ENCODE data around the gene ECT2L. TPM values are rescaled to one million over a fixed set of nuclear protein-coding genes. Genes with fewer than 3 reads are reported as not detected.

The ECT2L gene
- total and polyA plus RNA-seq, 2 of the 4 experiments (the other 2 are of a cell fraction) = not detected

- H3K4ac ChIP-seq (ENCODE audit: low read depth, low read length) = no peak overlapping the region
- no TSS peak for BruUV-seq (replicated peaks)
These were observed 11.0 kb downstream of the ECT2L start for GRCh38 chr6:138806889-138807288.

More at GRCh38 chr6:138806889-138807288, 11.0 kb downstream of the ECT2L start:
- no peak overlapping the region for H4K5ac ChIP-seq (ENCODE audit: low read depth, low read length)
- no peak overlapping the region for H3K23ac ChIP-seq (ENCODE audit: low read depth, low read length)
- ATAC-seq (ENCODE audit: low read depth) (no peak), DNase-seq (no peak)
- no peak overlapping the region for H2BK120ac ChIP-seq (ENCODE audit: low read depth, low read length)
- TF ChIP-seq MXI1 (IDR thresholded peaks at IDR 0.05; ENCODE audit: borderline replicate concordance, low read depth, low read length) (no peak), POLR2A (IDR thresholded peaks at IDR 0.05; ENCODE audit: low read depth, low read length) (no peak), FOS (IDR thresholded peaks at IDR 0.05; ENCODE audit: low read depth, low read length) (no peak), MAZ (IDR thresholded peaks at IDR 0.05; ENCODE audit: borderline replicate concordance, low read depth, low read length) (no peak), SMC3 (IDR thresholded peaks at IDR 0.05; ENCODE audit: low read depth, low read length) (no peak), ELK1 (IDR thresholded peaks at IDR 0.05; ENCODE audit: borderline replicate concordance, low read depth, low read length) (no peak), CHD1 (IDR thresholded peaks at IDR 0.05; ENCODE audit: low read depth, low read length) (no peak), BHLHE40 (IDR thresholded peaks at IDR 0.05; ENCODE audit: low read depth, low read length) (no peak), MAFK (IDR thresholded peaks at IDR 0.05; ENCODE audit: low read depth, low read length) (no peak), RAD21 (IDR thresholded peaks at IDR 0.05; ENCODE audit: low read length) (no peak), CEBPB (IDR thresholded peaks at IDR 0.05; ENCODE audit: low read depth, low read length) (no peak), CTCF (conservative IDR thresholded peaks at IDR 0.05; ENCODE audit: low read depth, low read length) (no peak), RFX5 (IDR thresholded peaks at IDR 0.05; ENCODE audit: low read depth, low read length) (no peak), RCOR1 (IDR thresholded peaks at IDR 0.05; ENCODE audit: insufficient replicate concordance, low read length) (no peak), NFE2L2 (IDR thresholded peaks at IDR 0.05; ENCODE audit: low read depth, low read length) (no peak), USF2 (IDR thresholded peaks at IDR 0.05; ENCODE audit: low read depth, low read length) (no peak)
- in situ Hi-C loops (cut with MboI; ENCODE audit: low sequenced_read_pairs) = no loop called here
- intact Hi-C loops (cut with micrococcal nuclease) = no loop called here
- no peak overlapping the region for H3K4me2 ChIP-seq (ENCODE audit: low read depth, low read length)
- no peaks in the 10 kb centered on the region for H3K9me3 ChIP-seq (ENCODE audit: control insufficient read depth, insufficient read depth, low read length)
- no peak overlapping the region for H3K27ac ChIP-seq (ENCODE audit: insufficient read depth, low read length)
- no peak overlapping the region for H3K56ac ChIP-seq (ENCODE audit: extremely low read depth, insufficient read depth, low read length)
- H3K9ac ChIP-seq (ENCODE audit: low read depth, low read length) = no peak overlapping the region
- no peak overlapping the region for H2AK9ac ChIP-seq (replicated peaks; ENCODE audit: low read depth, low read length, poor library complexity)
- no peak overlapping the region for H2BK5ac ChIP-seq (ENCODE audit: low read depth, low read length, poor library complexity, severe bottlenecking)
- H3K4me3 ChIP-seq (ENCODE audit: insufficient read depth, low read depth, low read length) = no peak overlapping the region
- H4K20me1 ChIP-seq (ENCODE audit: insufficient read depth, low read length) = no peaks in the 10 kb centered on the region
- no peaks in the 10 kb centered on the region for H3K36me3 ChIP-seq (ENCODE audit: control insufficient read depth, insufficient read depth, low read length)
- no peak overlapping the region for H2AFZ ChIP-seq (replicated peaks; ENCODE audit: low read length, poor library complexity)
- no peaks in the 10 kb centered on the region for H3K4me1 ChIP-seq (ENCODE audit: control insufficient read depth, insufficient read depth, low read length)
- H2BK20ac ChIP-seq (ENCODE audit: low read depth, low read length) = no peak overlapping the region
- H3K14ac ChIP-seq (replicated peaks; ENCODE audit: low read depth, low read length) = no peak overlapping the region
- dilution Hi-C loops (cut with HindIII; ENCODE audit: low sequenced_read_pairs, unreplicated experiment) = no loop called here
- ChIA-PET CTCF (no interaction called here), POLR2A (ENCODE audit: unreplicated experiment) (no interaction called here)
- WGBS, 2 experiments (ENCODE audit: extremely low coverage in 2 of 2, insufficient read length in 1 of 2) = no CpG with 5 or more reads among the region's 1 CpG
- no peak overlapping the region for H2BK15ac ChIP-seq (ENCODE audit: low read depth, low read length)
- no peak overlapping the region for H4K91ac ChIP-seq (ENCODE audit: insufficient read depth, low read depth, low read length)
- H3K27me3 ChIP-seq (ENCODE audit: control insufficient read depth, insufficient read depth, low read length) = peaks cover 2% of the 10 kb centered on the region
- no peak overlapping the region for H3K18ac ChIP-seq (ENCODE audit: low read depth, low read length)
- no peak overlapping the region for H4K8ac ChIP-seq (ENCODE audit: low read depth in 2 of 2, low read length in 2 of 2)
- H2AK5ac ChIP-seq (ENCODE audit: low read depth, low read length) = no peak overlapping the region
- H3K9me1 ChIP-seq (ENCODE audit: insufficient read depth, low read length) = no peaks in the 10 kb centered on the region
- H3K79me1 ChIP-seq (ENCODE audit: low read depth in 1 of 2, low read length in 2 of 2) = no peaks in the 10 kb centered on the region
